ENCODE results near the gene SLC25A38. TPM values are rescaled to one million over a fixed set of nuclear protein-coding genes. Genes with fewer than 3 reads are reported as not detected.
A peak's percentile ranks its signal among the peaks of the same experiment; 100 is the strongest.

SLC25A38 gene
- total RNA-seq, 1 experiment from 2014 or later, result 21.2 TPM

- no peak for DNase-seq (ENCODE audit: low spot score)
Observed at GRCh38 chr3:39376959-39377634, 6.1 kb upstream of the SLC25A38 start.

GRCh38 chr3:39378088-39378487 is 5.1 kb upstream of the SLC25A38 start:
- peak; percentile 18 for DNase-seq (ENCODE audit: low spot score)

- no peak for DNase-seq (ENCODE audit: low spot score)
Observed at GRCh38 chr3:39378957-39379777, 4.0 kb upstream of the SLC25A38 start.

- no peak for DNase-seq (ENCODE audit: low spot score)
Observed at GRCh38 chr3:39379778-39380155, 3.4 kb upstream of the SLC25A38 start.

- no peak for DNase-seq (ENCODE audit: low spot score)
Observed at GRCh38 chr3:39381432-39381831, 1.7 kb upstream of the SLC25A38 start.

GRCh38 chr3:39383881-39384664 is 903 bp downstream of the SLC25A38 start:
- DNase-seq (ENCODE audit: low spot score), result peak; percentile 83

GRCh38 chr3:39384665-39385000 is 1.5 kb downstream of the SLC25A38 start:
- no peak for DNase-seq (ENCODE audit: low spot score)

- no peak for DNase-seq (ENCODE audit: low spot score)
Observed at GRCh38 chr3:39385456-39386090, 2.4 kb downstream of the SLC25A38 start.

GRCh38 chr3:39386318-39386717 is 3.1 kb downstream of the SLC25A38 start:
- DNase-seq (ENCODE audit: low spot score), result no peak

- DNase-seq (ENCODE audit: low spot score), result no peak
Observed at GRCh38 chr3:39387411-39387975, 4.3 kb downstream of the SLC25A38 start.

- no peak for DNase-seq (ENCODE audit: low spot score)
Observed at GRCh38 chr3:39388153-39388552, 5.0 kb downstream of the SLC25A38 start.

- no peak for DNase-seq (ENCODE audit: low spot score)
Observed at GRCh38 chr3:39388741-39389248, 5.6 kb downstream of the SLC25A38 start.

- DNase-seq (ENCODE audit: low spot score), result no peak
Observed at GRCh38 chr3:39390181-39390580, 7.0 kb downstream of the SLC25A38 start.

- no peak for DNase-seq (ENCODE audit: low spot score)
Observed at GRCh38 chr3:39396690-39397089, 13.5 kb downstream of the SLC25A38 start.

- no peak for DNase-seq (ENCODE audit: low spot score)
Observed at GRCh38 chr3:39398700-39399099, 15.5 kb downstream of the SLC25A38 start.

- no peak for DNase-seq (ENCODE audit: low spot score)
Observed at GRCh38 chr3:39401983-39402382, 18.8 kb downstream of the SLC25A38 start.

GRCh38 chr3:39404943-39405686 is 21.9 kb downstream of the SLC25A38 start:
- DNase-seq (ENCODE audit: low spot score), result no peak

- DNase-seq (ENCODE audit: low spot score), result no peak
Observed at GRCh38 chr3:39405687-39406367, 22.7 kb downstream of the SLC25A38 start.

- peak; percentile 91 for DNase-seq (ENCODE audit: low spot score)
Observed at GRCh38 chr3:39406368-39407258, 23.4 kb downstream of the SLC25A38 start, which contains the start of gene RPSA. RPSA (plus strand) TSS chr3:39406720; CDS start chr3:39407654, 934 bp downstream.
